ENCODE results near the gene COL15A1.

GRCh38 chr9:99035313-99035712, 91.6 kb downstream of the COL15A1 start:
- no peak for TF ChIP-seq CTCF (IDR thresholded peaks at IDR 0.05; ENCODE audit: insufficient read depth, low read length)
- TF ChIP-seq REST (IDR thresholded peaks at IDR 0.05; ENCODE audit: insufficient replicate concordance, low read depth), result no peak
- no peak for TF ChIP-seq SPI1 (IDR thresholded peaks at IDR 0.05; ENCODE audit: borderline replicate concordance, low read depth)
- no peak for TF ChIP-seq POLR2AphosphoS5 (IDR thresholded peaks at IDR 0.05; ENCODE audit: low read depth)
